Endometrial microvascular endothelial cells (primary cell): ENCODE results near the gene GLYATL1B. TPM values are rescaled to one million over a fixed set of nuclear protein-coding genes. Genes with fewer than 3 reads are reported as not detected.
"Not testable (repeated sequence)": the region's sequence is repeated elsewhere in the genome, so short reads cannot be mapped to it uniquely, and the experiment has no call there.

ENCODE experiments used
- in situ Hi-C: cut with HindIII; loops from 2 replicates; pipeline ENCODE4 v1.10.0; 2017; ENCODE audit warnings: low sequenced_read_pairs, low pct_unique_long_range_greater_than_20kb; ENCODE audit errors: inconsistent ontology term
- total RNA-seq: library from RNA; depleted of rRNA; stranded (reverse); fragments of >200 nt; gene quantifications from one replicate; pipeline ENCODE4 v1.2.3, GENCODE V29; 2015; ENCODE audit errors: inconsistent ontology term

The GLYATL1B gene
- total RNA-seq, 1 donor from 2014 or later: not detected

DNA sequence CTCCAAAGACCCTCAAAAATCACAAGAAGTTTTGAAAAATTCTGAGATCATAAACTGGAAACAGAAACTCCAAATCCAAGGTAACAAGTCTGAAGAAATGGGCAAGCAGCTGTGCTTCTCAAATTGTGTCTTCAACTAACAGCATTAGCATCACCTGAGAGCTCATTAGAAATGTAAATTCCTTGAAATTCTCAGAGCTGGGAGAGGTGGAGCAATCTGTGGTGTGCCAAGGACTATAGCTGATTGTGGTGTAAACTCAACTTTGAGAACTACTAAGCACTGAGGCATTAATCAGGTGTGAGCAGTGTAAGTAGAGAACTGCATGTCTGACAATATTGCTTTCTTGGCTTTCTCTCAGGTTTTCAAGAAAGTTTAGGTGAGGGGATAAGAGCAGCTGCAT is 7.5 kb downstream of the GLYATL1B start:
- in situ Hi-C loops: not testable (repeated sequence)

- in situ Hi-C loops: not testable (repeated sequence)
Measured at GRCh38 chr11:59095225-59095624, 9.1 kb downstream of the GLYATL1B start.

GRCh38 chr11:59095972-59096575 is 10.0 kb downstream of the GLYATL1B start:
- in situ Hi-C loops: not testable (repeated sequence)

DNA sequence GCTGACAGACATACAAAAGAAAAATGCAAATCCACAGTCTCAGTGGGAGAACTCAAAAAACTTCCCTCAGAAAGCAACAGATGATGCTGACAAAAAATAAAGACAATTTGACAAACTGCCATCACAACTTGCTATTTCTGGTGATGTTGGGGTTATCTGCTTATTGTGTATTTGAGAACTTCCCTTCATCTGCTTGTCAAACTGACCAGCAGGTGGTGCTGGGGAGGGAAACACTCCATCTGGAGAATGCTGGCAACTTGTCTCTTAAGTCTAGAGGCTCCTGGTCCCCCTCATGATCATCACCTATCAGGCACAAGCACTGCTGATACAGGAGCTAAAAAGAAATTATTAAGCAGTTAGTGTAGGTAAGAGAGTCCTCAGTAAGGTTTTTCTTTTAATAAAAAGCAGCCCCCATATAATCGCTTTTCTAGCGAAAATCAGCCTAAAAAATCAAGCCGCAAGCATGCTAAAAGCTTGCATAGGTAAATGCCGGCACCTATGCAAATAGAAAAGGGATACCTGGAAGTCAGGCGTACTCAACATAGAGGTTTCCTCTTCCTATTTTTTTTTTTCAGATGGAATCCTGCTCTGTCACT is 11.1 kb downstream of the GLYATL1B start:
- in situ Hi-C loops: no loop called here

DNA sequence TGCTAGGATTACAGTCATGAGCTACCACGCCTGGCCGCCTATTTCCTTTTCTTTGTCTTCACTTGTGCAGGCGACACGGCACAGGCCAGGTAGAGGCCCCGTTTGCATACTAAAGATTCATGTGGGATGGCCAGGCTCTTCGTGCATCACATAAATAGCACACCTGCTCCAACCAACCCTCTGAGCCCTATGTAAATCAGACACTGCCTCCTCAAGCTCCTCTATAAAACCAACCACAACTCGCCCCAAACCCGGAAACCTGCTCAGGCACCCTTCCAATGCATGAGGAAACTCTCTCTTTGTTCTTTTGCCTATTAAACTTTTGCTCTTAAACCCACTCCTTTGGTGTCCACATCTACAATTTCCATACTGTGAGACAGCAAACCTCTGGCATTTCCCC is 11.8 kb downstream of the GLYATL1B start:
- in situ Hi-C loops: not testable (repeated sequence)

GRCh38 chr11:59102259-59102765 is 16.2 kb downstream of the GLYATL1B start:
- in situ Hi-C loops: no loop called here

GRCh38 chr11:59106363-59107336 is 20.5 kb downstream of the GLYATL1B start, which contains the start of gene FAM111B:
Gene FAM111B, plus strand, starts transcription at chr11:59107237. Its CDS starts 2,389 bp downstream, at chr11:59109626.
- in situ Hi-C loops: no loop called here

DNA sequence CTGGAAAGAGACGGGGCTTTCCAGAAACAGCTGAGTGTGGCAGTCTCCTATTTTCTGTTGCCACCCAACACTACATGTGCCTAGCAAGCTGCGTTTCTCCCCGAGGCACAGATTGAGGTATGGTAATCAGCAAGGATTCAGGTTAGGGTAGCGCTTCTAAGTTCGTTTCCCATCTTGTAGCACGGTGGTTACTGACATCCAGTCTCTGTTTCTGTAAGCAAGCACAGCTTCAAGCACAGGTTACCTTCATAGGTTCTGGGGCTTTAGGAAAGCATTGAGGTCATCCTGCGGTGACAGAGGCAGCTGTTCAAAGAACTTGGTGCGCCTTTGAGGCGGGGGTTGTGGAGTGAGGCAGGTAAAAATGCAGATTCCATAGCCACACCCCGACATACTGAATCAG is 21.6 kb downstream of the GLYATL1B start:
- in situ Hi-C loops: not testable (repeated sequence)

DNA sequence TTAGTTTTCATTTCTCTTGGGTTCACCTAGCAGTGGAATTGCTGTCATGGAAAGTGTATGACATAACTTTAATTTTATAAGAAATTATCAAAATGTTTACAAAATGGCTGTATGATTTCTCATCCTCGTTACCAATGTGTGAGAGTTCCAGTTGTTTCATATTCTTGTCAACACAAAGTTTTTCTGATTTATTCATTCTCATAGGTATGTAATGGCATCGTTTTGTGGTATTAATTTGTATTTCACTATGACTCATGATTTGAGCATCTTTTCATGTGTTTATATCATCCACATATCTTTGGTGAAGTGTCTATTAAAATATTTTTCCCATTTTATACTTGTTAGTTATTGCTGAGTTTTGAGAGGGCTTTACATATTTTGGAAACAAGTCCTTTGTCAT is 26.4 kb downstream of the GLYATL1B start:
- in situ Hi-C loops: no loop called here

GRCh38 chr11:59114344-59114743 is 28.2 kb downstream of the GLYATL1B start:
- in situ Hi-C loops: no loop called here

GRCh38 chr11:59115553-59115952 is 29.4 kb downstream of the GLYATL1B start:
- in situ Hi-C loops: no loop called here

DNA sequence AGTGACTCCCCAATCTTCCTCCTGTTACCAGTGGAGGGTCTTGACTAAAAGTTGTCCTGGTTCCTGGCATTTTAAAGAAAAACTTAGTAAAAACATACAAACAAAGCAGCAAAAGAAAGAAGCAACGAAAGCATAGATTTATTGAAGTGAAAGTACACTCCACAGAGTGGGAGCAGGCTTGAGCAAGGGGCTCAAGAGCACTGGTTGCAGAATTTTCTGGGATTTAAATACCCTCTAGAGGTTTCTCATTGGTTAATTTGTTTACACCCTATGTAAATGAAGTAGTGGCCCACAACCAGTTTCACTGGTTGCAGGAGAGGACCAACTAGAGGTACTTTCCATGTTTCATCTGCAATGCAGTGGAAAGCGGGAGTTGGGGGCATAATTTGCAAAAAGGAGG is 31.7 kb downstream of the GLYATL1B start:
- in situ Hi-C loops: no loop called here

DNA sequence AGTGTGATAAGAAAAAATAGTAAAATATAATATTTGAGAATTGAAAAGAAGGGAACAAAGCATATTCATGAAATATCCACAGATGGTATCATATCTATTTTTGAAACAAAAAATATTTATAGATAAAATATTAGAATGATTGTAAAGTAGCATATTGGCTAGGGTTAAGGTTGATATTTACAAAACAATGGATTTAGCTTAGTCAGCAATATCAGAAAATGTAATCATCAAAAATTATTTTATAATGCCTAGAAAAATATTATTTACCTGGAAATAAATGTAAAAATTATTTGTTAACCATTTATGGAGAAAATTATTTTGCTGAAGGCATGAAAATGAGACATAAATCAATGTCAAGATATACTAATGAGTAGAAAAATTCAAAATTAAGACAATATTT is 33.7 kb downstream of the GLYATL1B start:
- in situ Hi-C loops: no loop called here

- in situ Hi-C loops: no loop called here
Measured at GRCh38 chr11:59135648-59136461, 49.7 kb downstream of the GLYATL1B start.

DNA sequence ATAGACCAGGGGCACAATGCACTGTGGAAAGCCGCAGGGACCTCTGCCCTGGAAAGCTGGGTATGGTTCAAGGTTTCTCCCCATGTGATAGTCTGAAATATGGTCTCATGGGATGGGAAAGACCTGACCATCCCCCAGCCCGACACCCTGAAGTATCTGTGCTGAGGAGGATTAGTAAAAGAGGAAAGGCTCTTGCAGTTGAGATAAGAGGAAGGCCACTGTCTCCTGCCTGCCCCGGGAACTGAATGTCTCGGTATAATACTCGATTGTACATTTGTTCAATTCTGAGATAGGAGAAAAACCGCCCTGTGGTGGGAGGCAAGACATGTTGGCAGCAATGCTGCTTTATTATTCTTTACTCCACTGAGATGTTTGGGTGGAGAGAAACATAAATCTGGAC is 50.4 kb downstream of the GLYATL1B start:
- in situ Hi-C loops: not testable (repeated sequence)

GRCh38 chr11:59137190-59137589 is 51.1 kb downstream of the GLYATL1B start:
- in situ Hi-C loops: no loop called here

DNA sequence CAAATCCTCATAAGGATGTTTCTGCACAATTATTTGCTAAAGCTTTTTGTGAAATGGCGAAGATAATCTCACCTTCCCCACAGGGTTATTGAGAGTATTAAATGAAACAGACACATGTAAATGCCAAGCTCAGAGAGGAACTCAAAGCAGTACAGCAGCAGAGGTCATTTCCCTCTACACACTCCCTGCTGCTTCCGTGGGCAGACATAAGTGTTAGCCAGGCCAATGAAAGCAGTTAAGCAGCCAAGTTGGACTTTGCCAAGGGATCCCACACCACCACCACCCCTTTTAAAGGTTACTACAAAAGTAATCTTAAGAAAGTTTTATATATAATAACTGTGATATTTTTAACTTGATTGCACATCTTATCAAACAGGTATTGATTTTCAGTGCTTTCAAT is 52.5 kb downstream of the GLYATL1B start:
- in situ Hi-C loops: no loop called here

DNA sequence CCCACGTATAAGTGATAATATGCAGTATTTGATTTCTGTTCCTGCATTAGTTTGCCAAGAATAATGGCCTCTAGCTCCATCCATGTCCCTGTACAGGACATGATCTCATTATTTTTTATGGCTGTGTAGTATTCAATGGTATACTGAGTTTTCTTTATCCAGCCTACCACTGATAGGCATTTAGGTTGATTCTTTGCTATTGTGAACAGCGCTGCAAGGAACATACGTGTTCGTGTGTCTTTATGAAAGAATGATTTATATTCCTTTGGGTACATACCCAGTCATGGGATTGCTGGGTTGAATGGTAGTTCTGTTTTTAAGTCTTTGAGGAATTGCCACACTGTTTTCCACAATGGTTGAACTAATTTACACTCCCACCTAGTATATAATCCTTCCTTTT is 55.1 kb downstream of the GLYATL1B start:
- in situ Hi-C loops: no loop called here
